Prostate gland (tissue), 2 donors: ENCODE data around the gene PRRT1B. TPM values are rescaled to one million over a fixed set of nuclear protein-coding genes. Genes with fewer than 3 reads are reported as not detected.

ENCODE experiments used
- DNase-seq: peaks from one replicate; pipeline ENCODE4 v3.0.0-alpha.2; 2019; ENCODE audit warnings: low spot score
- H3K27ac ChIP-seq, 2 donors: fragments of 200-600 bp; sonication (generic); 2 replicates each; pipeline ENCODE4 v1.5.1; 2017 to 2019
- H3K27me3 ChIP-seq: fragments of 200-600 bp; sonication (generic); replicated peaks from 2 replicates; pipeline ENCODE4 v1.5.1; 2019; ENCODE audit not compliant: insufficient read depth
- H3K36me3 ChIP-seq, 2 donors: fragments of 200-600 bp; sonication (generic); 1 replicate in 1 of 2; 2 replicates in 1 of 2; pipeline versions ENCODE4 v1.5.1 to v1.8.1; 2017 to 2019
- H3K4me1 ChIP-seq: fragments of 200-600 bp; sonication (generic); replicated peaks from 2 replicates; pipeline ENCODE4 v1.5.1; 2019
- H3K4me3 ChIP-seq, 2 donors: fragments of 200-600 bp; sonication (generic); 2 replicates each; pipeline ENCODE4 v1.5.1; 2017 to 2019
- H3K9me3 ChIP-seq: fragments of 200-600 bp; sonication (generic); 2 replicates; pipeline ENCODE4 v1.5.1; 2017
- CTCF ChIP-seq, 4 experiments: fragments of 200-600 bp in 2 of 4; fragments of 450-650 bp in 2 of 4; sonication (generic) in 2 of 4; IDR thresholded peaks; 1 replicate in 3 of 4; 2 replicates in 1 of 4; pipeline ENCODE4 v1.5.1; 2016 to 2019; ENCODE audit warnings: antibody characterized with exemption in 4 of 4, mild to moderate bottlenecking in 2 of 4, moderate library complexity in 2 of 4
- POLR2A ChIP-seq: fragments of 450-650 bp; IDR thresholded peaks from one replicate; pipeline ENCODE4 v1.6.1; 2016; ENCODE audit warnings: antibody characterized with exemption, mild to moderate bottlenecking
- POLR2AphosphoS5 ChIP-seq: sonication (generic); formaldehyde crosslinking; IDR thresholded peaks from one replicate; pipeline ENCODE4 v1.6.1; 2017; ENCODE audit warnings: antibody characterized with exemption
- WGBS: methylation state at CpG from one replicate; pipeline ENCODE4 v1.1.5; 2018; 5-methylcytosine and 5-hydroxymethylcytosine counted together
- intact Hi-C: fragments of 100-400 bp; cut with DNase I; formaldehyde crosslinking; loops from one replicate; pipeline ENCODE4 v1.14.2; 2022
- total RNA-seq, 2 donors: library from RNA; depleted of rRNA; stranded (reverse); fragments of >200 nt; gene quantifications; one replicate each; pipeline ENCODE4 v1.1.0, GENCODE V29; 2016

PRRT1B gene
- total RNA-seq, 2 donors from 2014 or later = 3.7 to 25.4 TPM

- intact Hi-C loops = no loop called here
- no peak overlapping the region for H3K4me3 ChIP-seq
- TF ChIP-seq CTCF (IDR thresholded peaks at IDR 0.05) = no peak
- no peak for TF ChIP-seq POLR2AphosphoS5
- TF ChIP-seq POLR2A = no peak
- no peaks in the 10 kb centered on the region for H3K4me1 ChIP-seq
- DNase-seq = no peak
- no peaks in the 10 kb centered on the region for H3K9me3 ChIP-seq
- 74% methylated on average over 25 of the region's 54 CpGs for WGBS
- no peaks in the 10 kb centered on the region for H3K36me3 ChIP-seq
- no peaks in the 10 kb centered on the region for H3K27me3 ChIP-seq
- H3K27ac ChIP-seq = no peak overlapping the region
These were observed 9.6 kb downstream of the PRRT1B start for GRCh38 chr9:131554843-131555351.

GRCh38 chr9:131555841-131556673 is 10.7 kb downstream of the PRRT1B start:
- H3K4me3 ChIP-seq = no peak overlapping the region
- H3K4me1 ChIP-seq = no peaks in the 10 kb centered on the region
- DNase-seq = no peak
- intact Hi-C loops = no loop called here
- H3K36me3 ChIP-seq = no peaks in the 10 kb centered on the region
- no peaks in the 10 kb centered on the region for H3K9me3 ChIP-seq
- no peak overlapping the region for H3K27ac ChIP-seq
- H3K27me3 ChIP-seq = no peaks in the 10 kb centered on the region
- TF ChIP-seq CTCF (IDR thresholded peaks at IDR 0.05) = no peak
- 92% methylated on average over 15 of the region's 15 CpGs for WGBS

- intact Hi-C loops = no loop called here
- DNase-seq = no peak
- no peaks in the 10 kb centered on the region for H3K27me3 ChIP-seq
- no peaks in the 10 kb centered on the region for H3K36me3 ChIP-seq
- H3K9me3 ChIP-seq = no peaks in the 10 kb centered on the region
- no peaks in the 10 kb centered on the region for H3K4me1 ChIP-seq
- no peak overlapping the region for H3K4me3 ChIP-seq
- TF ChIP-seq CTCF (IDR thresholded peaks at IDR 0.05) = no peak
- no peak for TF ChIP-seq POLR2AphosphoS5
- TF ChIP-seq POLR2A = no peak
- H3K27ac ChIP-seq = no peak overlapping the region
- 97% methylated on average over 25 of the region's 25 CpGs for WGBS
These were observed 12.7 kb downstream of the PRRT1B start for GRCh38 chr9:131557855-131558548.

GRCh38 chr9:131559421-131560000 is 14.2 kb downstream of the PRRT1B start:
- Histone ChIP-seq H3K36me3 (no peaks in the 10 kb centered on the region), H3K9me3 (no peaks in the 10 kb centered on the region), H3K27me3 (no peaks in the 10 kb centered on the region), H3K4me1 (no peaks in the 10 kb centered on the region), H3K27ac (no peak overlapping the region), H3K4me3 (no peak overlapping the region)
- intact Hi-C loops = no loop called here
- WGBS = 69% methylated on average over 1 of the region's 1 CpG
- TF ChIP-seq POLR2AphosphoS5 (no peak), CTCF (IDR thresholded peaks at IDR 0.05) (no peak), POLR2A (no peak)
- no peak for DNase-seq
